Measurements from ENCODE around the gene ASB16.

ASB16 gene

DNA sequence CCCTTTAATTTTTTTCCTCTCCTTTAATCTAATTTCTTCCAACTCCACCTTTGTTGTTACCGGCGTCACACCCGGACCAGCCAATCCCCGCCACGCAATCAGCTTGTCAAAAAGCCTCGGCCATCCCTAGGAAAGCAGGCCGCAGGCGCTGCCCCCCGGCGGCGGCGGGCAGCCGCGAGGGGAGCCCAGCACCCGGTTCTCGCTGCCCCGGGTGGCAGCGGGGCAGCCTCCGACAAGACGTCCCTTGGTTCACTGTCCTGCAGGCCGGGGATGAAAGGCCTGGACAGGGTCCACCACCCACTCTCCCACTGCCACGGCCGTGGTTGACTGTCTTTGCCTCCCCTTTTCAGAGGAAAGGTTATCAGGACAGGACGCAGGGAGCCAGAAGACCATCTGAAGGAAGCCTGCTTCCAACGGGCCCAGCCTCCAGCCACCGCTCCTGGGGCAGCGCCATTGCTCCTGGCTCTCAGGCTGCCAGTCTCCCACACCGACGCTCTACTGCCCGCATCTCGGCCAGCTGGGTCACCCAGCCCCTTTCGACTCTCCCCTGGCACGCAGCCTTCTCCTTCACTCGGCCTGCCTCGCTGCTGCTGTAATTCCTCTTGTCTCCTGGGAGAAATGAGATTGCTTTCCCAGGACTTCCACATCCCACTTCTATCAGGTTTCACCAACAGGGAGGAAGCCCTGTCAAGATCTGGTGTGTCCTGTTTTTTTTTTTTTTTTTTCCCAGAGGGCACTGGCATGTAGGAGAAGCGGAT lies 51.8 kb downstream of the ASB16 start:
- ATAC-seq (no peak), DNase-seq (peak; percentile 72)

DNA sequence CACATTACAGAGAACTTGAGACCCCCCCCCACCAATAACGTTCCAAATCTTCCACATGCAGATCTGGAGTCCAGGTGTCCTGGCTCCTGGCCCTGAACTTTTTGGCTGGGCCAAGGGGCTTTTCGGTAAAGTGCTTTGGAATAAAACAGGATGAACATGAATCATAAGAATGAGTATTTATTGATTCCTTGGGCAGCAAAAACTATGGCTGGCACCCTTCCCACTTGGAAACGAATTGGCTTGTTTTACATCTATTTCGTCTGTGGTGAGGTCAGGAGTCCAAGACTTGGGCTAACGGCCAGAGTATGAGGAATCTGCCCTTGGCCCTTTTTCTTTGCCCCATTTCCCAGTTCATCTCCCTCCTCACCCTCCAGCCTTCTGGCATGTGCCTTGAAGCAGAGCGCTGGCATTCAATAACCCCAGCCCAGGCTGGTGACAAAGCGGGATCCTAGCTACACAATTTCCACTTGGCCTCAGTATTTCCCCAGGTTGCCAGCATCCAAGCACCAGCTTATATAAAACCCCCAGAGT lies 53.1 kb downstream of the ASB16 start:
- ATAC-seq (no peak), DNase-seq (no peak)

Measured in stimulated activated naive CD8-positive, alpha-beta T cell treated with anti-CD3 and anti-CD28 coated beads, Interleukin-15, Interleukin-2, amounts not matched to agents 100 U/mL and 50 U/mL, for 24 hours (primary cell).